HG03196 (cell line): ENCODE measurements around the gene SFN.
"Not testable (repeated sequence)": the region's sequence is repeated elsewhere in the genome, so short reads cannot be mapped to it uniquely, and the experiment has no call there.

Experiments used
- ATAC-seq: cut with Tn5 transposase; IDR thresholded peaks from one replicate; pipeline ENCODE4 v1.9.1; 2021; ENCODE audit not compliant: unreplicated experiment

Gene SFN

DNA sequence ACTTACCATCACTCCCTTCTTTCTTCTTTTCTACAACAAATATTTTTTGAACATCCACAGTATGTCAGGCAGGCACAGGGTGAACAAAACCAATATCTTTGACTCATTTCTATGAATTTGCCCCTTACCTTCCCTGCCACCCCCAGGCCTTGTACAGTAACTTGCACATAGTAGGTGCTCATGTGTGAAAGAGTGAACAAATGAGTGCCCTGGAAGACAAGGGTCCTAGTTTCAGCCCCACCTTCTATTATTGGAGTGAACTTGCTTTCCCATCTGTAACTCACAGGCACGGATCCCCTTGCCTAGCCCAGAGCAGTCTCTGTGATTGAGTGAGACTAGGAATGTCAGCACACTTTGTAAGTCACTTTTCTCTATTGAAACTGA lies 23.6 kb upstream of the SFN start:
- no peak for ATAC-seq

DNA sequence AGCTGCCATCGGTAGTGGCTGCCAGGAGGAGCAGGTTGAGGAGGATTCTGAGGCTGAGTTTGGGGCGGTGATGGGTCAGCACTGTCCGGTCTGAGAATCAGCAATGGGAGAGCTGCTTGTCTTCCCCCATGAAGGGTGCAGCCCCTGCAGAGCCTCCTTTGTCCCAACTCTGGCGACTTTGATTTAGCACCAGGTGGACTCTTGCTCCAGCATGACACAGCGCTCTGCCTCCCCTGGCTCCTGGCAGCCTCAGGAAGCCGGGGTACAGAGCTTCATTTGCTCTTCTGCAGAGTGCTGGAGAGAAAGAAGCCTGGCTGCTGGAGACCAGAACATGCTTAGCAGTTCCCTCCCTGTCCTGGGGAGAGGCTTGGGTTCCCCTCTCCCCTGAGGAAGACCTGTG lies 23.2 kb upstream of the SFN start:
- ATAC-seq = no peak

DNA sequence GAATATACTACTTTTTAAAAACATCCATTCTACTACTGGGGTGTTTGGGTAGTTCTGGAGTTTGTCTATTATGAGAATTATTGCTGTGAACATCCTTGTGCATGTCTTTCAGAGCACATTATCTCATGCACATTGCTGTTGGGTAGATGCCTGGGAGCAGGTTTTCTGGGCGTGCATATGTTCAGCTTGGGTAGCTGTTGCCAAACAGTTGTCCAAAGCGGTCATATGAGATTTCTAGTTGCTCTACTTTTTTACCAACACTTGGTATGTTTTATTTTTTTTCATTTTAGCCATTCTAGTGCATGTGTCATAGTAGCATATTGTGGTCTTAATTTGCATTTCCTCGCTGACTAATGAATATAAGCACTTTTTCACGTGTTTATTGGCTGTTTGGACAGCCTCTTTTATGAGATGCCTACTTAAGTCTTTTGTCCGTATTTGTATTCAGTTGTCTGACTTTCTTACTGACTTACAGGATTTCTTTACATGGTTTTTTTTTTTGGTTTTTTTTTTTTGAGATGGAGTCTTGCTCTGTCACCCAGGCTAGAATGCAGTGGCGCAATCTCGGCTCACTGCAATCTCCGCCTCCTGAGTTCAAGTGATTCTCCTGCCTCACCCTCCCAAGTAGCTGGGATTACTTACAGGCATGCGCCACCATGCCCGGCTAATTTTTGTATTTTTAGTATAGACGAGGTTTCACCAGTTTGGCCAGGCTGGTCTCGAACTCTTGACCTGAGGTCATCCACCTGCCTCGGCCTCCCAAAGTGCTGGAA lies 18.3 kb upstream of the SFN start:
- no peak for ATAC-seq

DNA sequence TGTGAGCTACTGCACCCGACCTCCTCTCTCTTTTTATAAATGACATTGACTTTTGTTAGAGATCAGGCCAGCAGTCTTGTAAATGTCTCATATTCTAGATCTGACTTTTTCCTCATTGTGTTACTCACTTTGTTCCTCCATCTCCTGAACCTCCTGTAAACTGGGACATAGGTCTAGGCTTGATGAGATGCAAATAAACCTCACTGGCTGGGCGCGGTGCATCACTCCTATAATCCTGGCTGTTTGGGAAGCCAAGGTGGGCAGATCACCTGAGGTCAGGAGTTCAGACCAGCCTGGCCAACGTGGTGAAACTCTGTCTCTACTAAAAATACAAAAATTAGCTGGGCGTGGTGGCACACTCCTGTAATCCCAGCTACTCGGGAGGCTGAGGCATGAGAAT lies 15.1 kb upstream of the SFN start:
- not testable (repeated sequence) for ATAC-seq

DNA sequence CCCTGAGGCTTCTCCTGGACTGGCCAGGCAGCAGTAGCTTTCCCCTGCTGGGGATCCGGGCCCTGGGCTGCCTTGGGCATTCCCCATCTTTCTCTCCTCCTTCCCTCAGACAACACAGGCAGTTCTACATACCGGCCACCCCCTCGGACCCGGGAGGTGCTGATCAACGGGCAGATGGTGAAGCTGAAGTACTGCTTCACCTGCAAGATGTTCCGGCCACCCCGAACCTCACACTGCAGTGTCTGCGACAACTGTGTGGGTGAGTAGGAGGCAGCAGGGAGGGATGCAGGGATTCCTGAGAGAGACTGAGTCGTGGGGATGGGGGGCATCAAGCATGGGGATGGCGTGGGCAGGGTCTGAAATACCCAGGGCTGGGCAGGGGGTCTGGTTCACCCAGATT lies 14.4 kb upstream of the SFN start:
- no peak for ATAC-seq

DNA sequence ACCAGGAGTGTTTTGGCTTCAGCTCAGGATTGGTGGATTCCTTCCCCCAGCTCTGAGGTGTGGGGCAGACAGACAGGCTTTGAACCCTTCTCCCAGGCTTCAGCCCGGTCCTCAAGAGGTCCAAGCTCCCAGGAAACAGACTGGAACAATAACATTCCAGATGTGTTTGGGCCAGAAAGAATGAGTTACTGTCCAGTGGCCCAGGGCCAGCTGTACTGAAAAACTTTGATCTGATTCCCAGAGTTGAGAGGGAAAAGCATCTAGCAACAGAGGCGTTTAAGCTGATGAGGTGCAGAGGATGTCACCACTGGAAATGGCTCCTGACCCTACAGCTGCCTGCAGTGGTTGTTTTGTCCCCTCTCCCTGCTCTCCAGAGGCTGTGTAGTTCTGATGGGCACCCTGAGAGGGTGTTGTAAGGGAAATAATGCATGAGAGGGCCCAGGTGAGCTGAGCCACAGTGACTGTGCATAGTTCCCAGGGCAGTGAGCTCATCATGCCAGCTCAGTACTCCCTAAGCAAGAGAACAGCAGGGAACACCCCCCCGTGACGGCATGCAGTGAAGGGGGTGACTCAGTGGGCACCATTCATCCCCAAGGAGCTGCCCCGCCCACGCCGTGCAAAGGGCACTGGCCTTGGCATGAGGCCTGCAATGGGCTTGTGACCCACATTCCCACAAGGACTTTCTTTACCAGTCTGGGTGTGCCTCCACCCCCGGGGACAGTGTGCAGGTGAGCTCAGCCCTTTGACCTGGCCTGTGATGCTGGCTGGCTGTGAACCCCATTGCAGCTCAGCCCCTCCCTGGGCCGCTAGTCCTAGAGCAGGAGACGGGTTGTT lies 13.8 kb upstream of the SFN start:
- ATAC-seq = no peak

DNA sequence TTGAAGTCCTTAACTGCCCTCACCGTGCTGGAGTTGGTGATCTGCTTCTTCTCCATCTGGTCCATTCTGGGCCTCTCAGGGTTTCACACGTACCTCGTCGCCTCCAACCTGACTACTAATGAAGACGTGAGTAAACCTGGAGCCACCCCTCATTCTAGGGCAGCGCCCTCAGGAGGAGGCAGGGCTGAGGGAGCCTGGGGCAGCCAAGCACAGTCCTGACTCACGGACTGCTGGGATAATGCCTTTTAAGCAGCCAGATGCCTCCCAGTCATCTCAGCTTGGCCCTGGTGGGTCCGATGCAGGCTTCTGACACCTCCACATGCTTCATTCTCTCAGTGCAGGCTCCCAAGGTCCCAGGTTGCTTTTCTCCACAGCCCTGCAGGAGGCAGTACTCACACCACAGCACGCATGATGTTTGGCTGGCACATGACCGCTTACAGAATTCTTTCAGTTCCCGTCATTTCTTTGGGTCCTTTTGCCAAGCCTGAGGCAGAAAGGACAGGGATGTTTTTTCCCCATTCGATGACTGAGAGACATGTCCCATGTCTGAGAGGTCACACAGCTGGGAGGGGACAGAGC lies 11.8 kb upstream of the SFN start:
- ATAC-seq = no peak

DNA sequence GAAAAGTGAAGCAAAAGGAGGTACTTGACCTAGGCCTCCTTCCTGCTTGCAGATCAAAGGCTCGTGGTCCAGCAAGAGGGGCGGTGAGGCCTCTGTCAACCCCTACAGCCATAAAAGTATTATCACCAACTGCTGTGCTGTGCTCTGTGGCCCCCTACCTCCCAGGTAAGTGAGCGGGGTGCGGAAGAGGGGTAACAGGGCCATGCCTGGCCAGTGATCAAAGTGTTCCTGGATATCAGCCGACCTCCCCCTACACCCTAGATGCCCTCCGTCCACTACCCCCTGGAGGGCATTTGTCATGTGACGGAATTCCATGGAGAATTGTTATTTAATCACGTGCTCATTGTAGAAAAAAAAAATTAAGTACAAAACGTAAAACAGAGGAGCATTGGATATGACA lies 10.2 kb upstream of the SFN start:
- no peak for ATAC-seq

DNA sequence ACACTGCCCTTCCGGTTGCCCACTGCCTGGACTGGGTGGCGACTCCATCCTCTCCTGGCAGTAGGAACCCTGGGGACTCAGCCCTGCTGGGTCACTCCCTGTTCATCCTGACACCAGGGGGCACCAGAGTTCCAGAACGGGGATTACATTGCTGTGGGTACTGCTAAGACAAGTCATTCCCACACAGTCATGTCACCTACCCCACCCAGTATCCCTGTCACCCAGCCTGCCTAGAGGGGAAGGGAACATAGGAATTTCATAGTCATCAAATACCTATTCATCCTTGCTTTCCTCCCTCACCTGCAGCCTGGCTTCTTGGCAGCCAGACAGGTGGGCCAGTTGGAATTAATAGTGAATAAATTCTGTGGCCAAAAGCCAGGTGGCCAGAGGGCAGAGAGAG lies 9.8 kb upstream of the SFN start:
- no peak for ATAC-seq

DNA sequence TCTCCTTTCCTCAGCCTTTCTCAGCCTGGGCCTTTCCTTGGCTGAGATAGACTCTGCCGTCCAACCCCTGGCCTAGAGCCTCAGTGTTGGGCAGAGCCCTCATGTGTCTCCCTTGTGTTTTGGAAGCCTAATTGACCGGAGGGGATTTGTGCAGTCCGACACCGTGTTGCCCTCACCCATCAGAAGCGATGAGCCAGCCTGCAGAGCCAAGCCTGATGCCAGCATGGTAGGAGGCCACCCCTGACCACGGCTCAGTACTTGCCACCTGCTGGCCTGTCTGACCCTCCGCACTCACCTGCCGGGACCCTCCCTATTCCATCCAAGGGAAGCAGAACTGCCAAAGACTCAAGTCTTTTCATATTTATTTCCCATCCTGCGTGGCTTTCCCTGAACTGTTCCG lies 9.3 kb upstream of the SFN start:
- no peak for ATAC-seq

DNA sequence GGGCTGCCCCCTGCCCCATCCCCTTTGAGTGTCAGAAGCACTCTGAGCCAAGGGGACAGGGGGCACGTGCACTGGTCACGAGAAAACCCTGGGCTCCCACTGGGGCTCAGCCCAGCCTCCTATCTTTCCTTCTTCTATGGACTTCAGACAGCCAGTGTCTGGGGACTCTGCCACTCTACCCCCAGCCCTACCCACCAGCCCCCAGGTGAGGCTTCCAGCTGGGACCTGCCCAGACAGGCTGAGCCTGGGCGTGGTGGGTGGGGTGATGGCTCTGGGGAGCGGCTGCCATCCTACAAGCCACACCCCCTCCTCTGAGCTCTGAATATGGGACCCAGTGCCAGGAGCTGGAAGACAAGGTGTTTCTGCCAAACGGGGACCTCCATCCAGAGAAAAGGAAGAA lies 8.0 kb upstream of the SFN start:
- ATAC-seq = no peak

DNA sequence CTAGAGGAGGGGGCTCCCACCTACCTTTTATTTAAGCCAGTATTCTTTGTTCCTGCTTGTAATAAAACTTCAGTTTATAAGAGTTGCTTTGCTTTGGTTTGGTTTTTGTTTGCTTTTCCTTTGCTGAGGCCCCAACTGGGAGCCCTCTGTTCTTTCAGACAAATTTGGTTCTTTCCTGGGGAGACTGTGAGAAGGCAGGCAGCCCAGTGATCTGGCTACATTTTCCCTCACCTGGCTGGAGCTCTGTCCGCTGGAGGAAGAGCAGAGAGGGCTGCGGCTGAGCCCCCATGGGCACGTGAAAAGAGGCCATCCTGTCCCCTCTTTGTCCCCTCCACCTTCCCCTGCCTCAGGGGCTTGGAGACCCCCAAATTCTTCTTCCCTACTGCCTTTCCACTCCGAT lies 7.3 kb upstream of the SFN start:
- ATAC-seq = no peak

DNA sequence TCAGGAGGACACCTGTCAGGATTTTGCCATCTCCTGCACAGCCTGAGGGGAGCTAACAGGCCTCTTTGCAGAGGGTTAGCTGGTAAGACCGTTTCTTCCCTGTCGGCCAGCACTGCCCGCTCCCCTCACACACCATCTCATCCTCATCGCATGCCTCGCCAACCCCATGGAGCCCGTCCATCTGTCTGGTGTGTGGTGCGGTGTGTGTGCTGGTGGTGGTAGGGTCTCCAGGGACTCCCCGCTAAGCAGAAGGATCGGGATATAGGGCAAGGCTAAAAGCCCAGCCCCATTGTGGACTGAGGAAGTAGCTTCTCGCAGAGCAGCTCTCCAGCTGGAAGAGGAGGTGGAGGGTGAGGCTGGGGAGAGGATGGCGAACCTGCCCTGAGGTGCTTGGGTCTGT lies 6.8 kb upstream of the SFN start:
- no peak for ATAC-seq

DNA sequence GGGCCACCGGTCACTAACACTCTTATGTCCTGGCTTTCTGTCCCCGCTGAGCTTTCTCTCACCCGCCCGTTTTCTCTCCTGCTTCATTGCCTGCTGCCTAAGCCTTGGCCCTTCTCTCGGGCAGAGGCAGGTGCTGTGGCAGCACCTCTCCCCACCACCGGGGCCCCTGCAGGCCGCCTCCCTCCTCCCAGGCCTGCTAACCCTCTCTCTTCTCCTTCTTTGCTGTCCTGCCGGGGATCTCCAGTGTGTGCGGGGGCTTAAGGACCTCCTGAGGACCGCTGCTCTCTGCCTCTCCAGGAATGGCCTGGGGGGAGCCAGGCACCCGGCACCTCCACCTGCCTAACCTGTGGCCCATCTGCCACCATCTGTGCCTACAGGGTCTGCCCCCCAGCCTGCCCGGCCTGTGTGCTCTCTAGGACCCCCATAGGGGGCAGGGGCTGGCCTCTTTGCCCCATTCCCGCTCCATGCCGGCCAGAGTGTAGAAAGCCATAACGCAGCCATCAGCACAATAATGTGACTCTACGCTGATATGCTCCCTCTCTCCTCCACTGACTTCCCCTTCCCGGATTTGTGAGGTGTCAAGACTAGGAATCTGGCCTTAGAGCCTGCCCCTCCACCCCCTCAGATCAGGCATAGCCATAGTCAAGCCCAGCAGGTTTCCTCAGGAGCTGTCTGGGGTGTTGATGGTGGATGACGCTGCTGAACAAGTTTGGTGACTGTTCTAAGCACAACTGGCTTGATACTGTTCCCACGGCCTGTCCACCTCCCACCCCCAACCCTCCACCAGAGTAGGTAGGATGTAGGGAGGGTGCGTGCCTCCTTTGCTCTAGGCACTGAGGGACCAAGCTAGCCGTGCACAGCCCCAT lies 6.1 kb upstream of the SFN start:
- no peak for ATAC-seq

DNA sequence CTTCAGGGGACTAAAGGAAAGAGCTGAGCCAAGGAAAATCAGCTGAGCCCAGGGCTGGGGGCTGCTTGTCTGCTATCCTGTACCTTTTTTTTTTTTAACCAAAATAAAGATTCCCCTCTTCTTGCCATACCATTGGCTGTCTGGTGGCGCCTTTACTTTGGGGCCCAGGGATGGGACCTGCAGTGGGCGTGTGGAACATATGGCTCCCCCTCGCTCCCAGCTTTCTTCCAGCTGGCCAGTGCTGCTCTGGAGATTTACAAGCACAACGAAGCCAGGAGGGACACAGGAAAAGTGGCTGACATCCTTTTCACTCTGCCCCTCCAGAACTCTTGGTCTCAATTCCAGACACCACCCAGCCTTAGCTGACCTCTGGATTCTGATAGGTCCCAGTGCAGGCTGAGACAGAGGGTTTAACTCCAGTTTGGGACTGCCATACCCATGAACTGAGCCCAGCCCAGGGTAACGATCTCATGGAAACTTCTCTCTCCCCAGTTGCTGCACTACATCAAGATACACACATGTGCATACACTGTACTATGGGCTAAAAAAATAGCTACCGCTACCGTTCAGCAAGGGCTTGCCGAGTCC lies 5.4 kb upstream of the SFN start:
- ATAC-seq = no peak

DNA sequence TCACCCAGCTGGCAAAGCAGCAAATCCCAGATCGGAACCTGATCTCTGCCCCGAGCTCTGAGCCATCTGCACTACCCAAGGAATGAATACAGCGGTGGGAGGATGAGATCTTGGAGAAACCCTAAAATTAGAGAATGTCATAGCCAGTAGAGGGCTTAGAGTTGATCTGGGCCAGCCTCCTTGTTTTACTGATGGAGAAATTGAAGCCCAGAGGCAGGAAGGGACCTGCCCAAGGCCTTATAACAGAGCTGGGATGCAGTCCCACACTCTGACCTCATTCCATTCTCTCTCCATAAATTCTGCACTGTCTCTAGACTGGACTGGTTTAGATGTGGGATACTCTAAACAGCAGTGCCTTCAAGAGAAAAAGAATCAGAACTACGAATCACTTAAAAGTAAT lies 4.8 kb upstream of the SFN start:
- ATAC-seq = no peak

DNA sequence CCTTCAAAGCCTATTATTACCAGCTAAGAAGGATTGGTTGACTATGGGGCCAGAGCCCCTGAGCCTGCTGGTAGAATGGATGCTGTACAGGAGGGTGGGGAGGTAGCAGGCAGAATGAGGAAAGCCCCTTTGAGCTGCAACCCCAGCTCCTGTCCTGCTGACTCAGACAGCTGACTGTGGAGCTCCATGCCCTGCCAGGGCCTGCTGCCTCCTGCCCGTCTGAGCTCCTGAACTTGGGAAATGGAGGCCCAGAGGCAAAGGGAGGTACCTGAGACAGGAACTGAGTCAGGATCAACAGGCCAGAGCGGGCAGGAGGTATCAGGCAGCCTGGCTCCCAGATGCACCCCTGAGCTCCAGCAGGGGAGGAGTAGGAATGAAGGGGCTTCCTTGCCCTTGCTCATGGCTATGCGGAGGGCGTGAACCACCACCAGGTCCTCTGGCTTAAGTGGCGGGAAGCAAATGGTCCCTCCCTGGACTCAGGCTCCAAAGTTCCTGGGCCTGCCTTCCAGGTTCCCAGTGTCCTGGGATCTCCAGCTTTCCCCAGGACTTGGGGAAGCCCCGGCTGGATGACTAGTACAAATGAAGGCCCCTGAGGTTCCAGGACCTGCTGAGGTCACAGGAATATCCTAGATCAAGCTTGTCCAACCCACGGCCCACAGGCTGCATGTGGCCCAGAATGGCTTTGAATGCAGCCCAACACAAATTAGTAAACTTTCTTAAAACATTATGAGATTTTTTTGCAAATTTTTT lies 3.9 kb upstream of the SFN start:
- ATAC-seq = no peak

DNA sequence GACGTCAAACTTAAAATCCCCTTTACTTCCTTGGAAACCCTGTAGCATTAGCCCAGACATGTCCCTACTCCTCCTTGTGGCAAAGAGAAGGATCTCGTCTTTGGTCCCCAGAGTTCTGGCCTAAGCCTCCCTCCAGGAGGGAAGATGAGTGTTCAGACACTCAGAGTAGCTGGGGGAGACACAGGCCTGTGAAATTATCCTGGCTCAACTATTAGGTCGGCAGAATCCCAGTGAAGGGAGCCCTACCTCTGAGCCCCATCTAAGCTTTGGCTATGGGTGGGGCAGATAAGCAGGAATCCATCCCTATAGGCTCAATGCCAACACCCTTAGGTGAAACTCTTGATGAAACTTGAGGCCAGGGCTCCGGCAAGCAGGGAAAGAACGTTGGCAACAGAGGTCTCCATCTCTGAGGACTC lies 1.7 kb upstream of the SFN start:
- ATAC-seq = no peak

DNA sequence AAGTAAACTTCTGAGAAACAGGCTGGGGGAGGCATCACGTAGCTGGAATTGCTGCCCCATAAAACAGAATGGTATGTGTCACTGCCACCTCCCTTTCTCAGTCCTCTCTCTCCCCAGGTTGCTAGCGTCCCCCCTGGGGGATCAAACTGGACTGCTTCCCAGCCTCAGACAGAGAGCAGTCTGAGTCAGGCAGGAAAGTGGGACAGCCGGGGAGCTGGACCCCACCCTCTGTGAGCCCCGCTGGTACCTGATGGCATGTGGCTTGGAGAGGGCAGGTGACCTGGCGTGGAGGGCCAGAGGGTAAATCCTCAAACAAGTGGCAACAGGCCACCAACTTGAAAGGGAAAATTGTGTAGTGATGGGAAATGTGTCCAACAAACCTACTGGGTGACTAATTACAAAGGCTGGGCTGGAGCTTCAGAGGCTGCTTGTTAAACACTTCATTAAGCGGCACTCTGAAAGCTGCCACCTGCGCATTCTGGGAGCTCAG lies 1.0 kb upstream of the SFN start:
- ATAC-seq = no peak

DNA sequence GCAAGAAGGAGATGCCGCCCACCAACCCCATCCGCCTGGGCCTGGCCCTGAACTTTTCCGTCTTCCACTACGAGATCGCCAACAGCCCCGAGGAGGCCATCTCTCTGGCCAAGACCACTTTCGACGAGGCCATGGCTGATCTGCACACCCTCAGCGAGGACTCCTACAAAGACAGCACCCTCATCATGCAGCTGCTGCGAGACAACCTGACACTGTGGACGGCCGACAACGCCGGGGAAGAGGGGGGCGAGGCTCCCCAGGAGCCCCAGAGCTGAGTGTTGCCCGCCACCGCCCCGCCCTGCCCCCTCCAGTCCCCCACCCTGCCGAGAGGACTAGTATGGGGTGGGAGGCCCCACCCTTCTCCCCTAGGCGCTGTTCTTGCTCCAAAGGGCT lies 732 bp downstream of the SFN start:
- no peak for ATAC-seq
